ENCODE measurements around the gene SRA1. TPM values are rescaled to one million over a fixed set of nuclear protein-coding genes. Genes with fewer than 3 reads are reported as not detected.

Gene SRA1
- total RNA-seq, 4 donors from 2014 or later: 34.1 to 67.3 (median 40.6) TPM

GRCh38 chr5:140575309-140575708 lies 18.0 kb upstream of the SRA1 start:
- Histone ChIP-seq H3K27ac (peak overlapping the region in 1 of 4 donors; percentile 63), H3K36me3 (no peaks in the 10 kb centered on the region), H3K9me3 (no peaks in the 10 kb centered on the region), H3K4me1 (peaks cover 28% of the 10 kb centered on the region in 2 donors), H3K27me3 (no peaks in the 10 kb centered on the region), H3K4me3 (no peak overlapping the region)
- intact Hi-C loops (cut with DNase I; ENCODE audit: low total_unique reads): no loop called here
- in situ Hi-C loops (cut with MboI; ENCODE audit: low sequenced_read_pairs in 4 of 4): loop anchor here in 2 of 4 donors (5.0 to 10.0 kb wide), 2 partner anchors 57 to 59 kb away; partner anchors contain the start of genes CD14 (in 2 of the 2) and TMCO6 (in 1 of the 2)
- peak in 1 of 2 donors; percentile 63 for DNase-seq
- peak in 1 of 2 donors; percentile 66 for ATAC-seq
- no peak for TF ChIP-seq POLR2A (IDR thresholded peaks at IDR 0.05)
- peak in 2 of 5 experiments; percentile 34 to 36 for TF ChIP-seq CTCF (IDR thresholded peaks at IDR 0.05 in 4 of 5, conservative IDR thresholded peaks at IDR 0.05 in 1 of 5)

GRCh38 chr5:140574165-140574564 lies 16.9 kb upstream of the SRA1 start:
- Histone ChIP-seq H3K4me1 (peaks cover 38 to 39% of the 10 kb centered on the region in 2 donors), H3K27ac (peak overlapping the region in 3 of 4 donors; percentile 27 to 65 (median 63)), H3K4me3 (no peak overlapping the region), H3K27me3 (no peaks in the 10 kb centered on the region), H3K9me3 (no peaks in the 10 kb centered on the region), H3K36me3 (no peaks in the 10 kb centered on the region)
- in situ Hi-C loops (cut with MboI; ENCODE audit: low sequenced_read_pairs in 4 of 4): loop anchor here in 1 of 4 donors (10.0 to 25.0 kb wide), 2 partner anchors 61 to 337 kb away; partner anchors contain the start of genes CD14 and TMCO6
- ATAC-seq (peak in 1 of 2 donors; percentile 33), DNase-seq (no peak)
- intact Hi-C loops (cut with DNase I; ENCODE audit: low total_unique reads): loop anchor here (5.0 kb wide), 1 partner anchor 138 kb away; no protein-coding TSS in a partner anchor
- TF ChIP-seq CTCF (IDR thresholded peaks at IDR 0.05 in 4 of 5, conservative IDR thresholded peaks at IDR 0.05 in 1 of 5) (no peak), POLR2A (IDR thresholded peaks at IDR 0.05) (no peak)

GRCh38 chr5:140573683-140574082 lies 16.4 kb upstream of the SRA1 start:
- intact Hi-C loops (cut with DNase I; ENCODE audit: low total_unique reads) (loop anchor here (5.0 kb wide), 1 partner anchor 139 kb away; no protein-coding TSS in a partner anchor), in situ Hi-C loops (cut with MboI; ENCODE audit: low sequenced_read_pairs in 4 of 4) (loop anchor here in 1 of 4 donors (10.0 to 25.0 kb wide), 2 partner anchors 61 to 336 kb away; partner anchors contain the start of genes CD14 and TMCO6)
- no peak for TF ChIP-seq POLR2A (IDR thresholded peaks at IDR 0.05)
- no peak for TF ChIP-seq CTCF (IDR thresholded peaks at IDR 0.05 in 4 of 5, conservative IDR thresholded peaks at IDR 0.05 in 1 of 5)
- H3K27ac ChIP-seq: peak overlapping the region in 3 of 4 donors; percentile 27 to 65 (median 63)
- peaks cover 43 to 44% of the 10 kb centered on the region in 2 donors for H3K4me1 ChIP-seq
- no peaks in the 10 kb centered on the region for H3K27me3 ChIP-seq
- no peak overlapping the region for H3K4me3 ChIP-seq
- no peaks in the 10 kb centered on the region for H3K36me3 ChIP-seq
- H3K9me3 ChIP-seq: no peaks in the 10 kb centered on the region
- ATAC-seq: no peak
- DNase-seq: no peak

- Histone ChIP-seq H3K36me3 (peaks cover 0 to 13% of the 10 kb centered on the region in 2 donors), H3K4me1 (peaks cover 67 to 68% of the 10 kb centered on the region in 2 donors), H3K9me3 (no peaks in the 10 kb centered on the region), H3K27me3 (no peaks in the 10 kb centered on the region), H3K4me3 (no peak overlapping the region), H3K27ac (peak overlapping the region; percentile 97 to 99 (median 98))
- ATAC-seq (no peak), DNase-seq (no peak)
- in situ Hi-C loops (cut with MboI; ENCODE audit: low sequenced_read_pairs in 4 of 4): loop anchor here in 1 of 4 donors (10.0 to 25.0 kb wide), 2 partner anchors 64 to 334 kb away; partner anchors contain the start of genes CD14 and TMCO6
- TF ChIP-seq POLR2A (IDR thresholded peaks at IDR 0.05) (no peak), CTCF (IDR thresholded peaks at IDR 0.05 in 4 of 5, conservative IDR thresholded peaks at IDR 0.05 in 1 of 5) (no peak)
- intact Hi-C loops (cut with DNase I; ENCODE audit: low total_unique reads): loop anchor here (5.0 kb wide), 1 partner anchor 141 kb away; no protein-coding TSS in a partner anchor
Observed at GRCh38 chr5:140571105-140571504, 13.8 kb upstream of the SRA1 start.
